ENCODE measurements around the gene MPPE1. TPM values are rescaled to one million over a fixed set of nuclear protein-coding genes. Genes with fewer than 3 reads are reported as not detected.
"Not testable (repeated sequence)": the region's sequence is repeated elsewhere in the genome, so short reads cannot be mapped to it uniquely, and the experiment has no call there.

MPPE1 gene
- total RNA-seq, 2 experiments from 2014 or later, result 26.5 to 40.1 TPM

GRCh38 chr18:11946756-11947155 is 38.6 kb upstream of the MPPE1 start:
- Histone ChIP-seq H3K27ac (ENCODE audit: low read depth, low read length, poor library complexity, severe bottlenecking) (no peak overlapping the region), H3K79me2 (ENCODE audit: insufficient read depth, low read depth, low read length) (no peaks in the 10 kb centered on the region), H3K9me3 (ENCODE audit: low read length) (no peaks in the 10 kb centered on the region), H2AFZ (ENCODE audit: low read length) (peak overlapping the region; percentile 72), H3K4me1 (ENCODE audit: insufficient read depth, low read length, poor library complexity, severe bottlenecking) (peaks cover 6% of the 10 kb centered on the region), H3K4me3 (ENCODE audit: low read depth, low read length, poor library complexity, severe bottlenecking) (no peak overlapping the region), H4K20me1 (ENCODE audit: insufficient read depth, low read length) (no peaks in the 10 kb centered on the region), H3K9me2 (ENCODE audit: insufficient read depth, low read length) (no peaks in the 10 kb centered on the region), H3K4me2 (ENCODE audit: low read length) (peak overlapping the region; percentile 13; the same call in 1 of the 2 replicates), H3K36me3 (ENCODE audit: insufficient read depth, low read length) (no peaks in the 10 kb centered on the region)
- no peak for DNase-seq (ENCODE audit: low spot score)
- BruUV-seq (replicated peaks), result no TSS peak
- ChIA-PET POLR2A (interaction anchor here (0.7 kb wide), 1 partner anchor 10 kb away, joined by 3 read pairs; no protein-coding TSS in a partner anchor), CTCF (ENCODE audit: unreplicated experiment) (no interaction called here)
- intact Hi-C loops (cut with micrococcal nuclease; ENCODE audit: unreplicated experiment), result no loop called here
- TF ChIP-seq EZH2phosphoT487 (IDR thresholded peaks at IDR 0.05; ENCODE audit: borderline replicate concordance, low read depth, low read length) (no peak), CTCF (conservative IDR thresholded peaks at IDR 0.05; ENCODE audit: low read length) (no peak)

- DNase-seq (ENCODE audit: low spot score); BruUV-seq (replicated peaks); intact Hi-C loops (cut with micrococcal nuclease; ENCODE audit: unreplicated experiment); H3K4me1 ChIP-seq (ENCODE audit: insufficient read depth, low read length, poor library complexity, severe bottlenecking); H4K20me1 ChIP-seq (ENCODE audit: insufficient read depth, low read length); H3K4me3 ChIP-seq (ENCODE audit: low read depth, low read length, poor library complexity, severe bottlenecking); H3K36me3 ChIP-seq (ENCODE audit: insufficient read depth, low read length); H3K79me2 ChIP-seq (ENCODE audit: insufficient read depth, low read depth, low read length); H3K27ac ChIP-seq (ENCODE audit: low read depth, low read length, poor library complexity, severe bottlenecking); H3K4me2 ChIP-seq (ENCODE audit: low read length); H3K9me3 ChIP-seq (ENCODE audit: low read length); H3K9me2 ChIP-seq (ENCODE audit: insufficient read depth, low read length): not testable (repeated sequence)
- POLR2A ChIA-PET, result interaction anchor here (0.7 kb wide), 2 partner anchors 10 to 267 kb away, joined by 3 to 4 read pairs; no protein-coding TSS in a partner anchor
- CTCF ChIA-PET (ENCODE audit: unreplicated experiment), result interaction anchor here (0.6 kb wide), 1 partner anchor 9 kb away, joined by 3 read pairs; no protein-coding TSS in a partner anchor
- H2AFZ ChIP-seq (ENCODE audit: low read length), result peak overlapping the region; percentile 72
Observed at GRCh38 chr18:11945834-11946659, 37.9 kb upstream of the MPPE1 start.

DNA sequence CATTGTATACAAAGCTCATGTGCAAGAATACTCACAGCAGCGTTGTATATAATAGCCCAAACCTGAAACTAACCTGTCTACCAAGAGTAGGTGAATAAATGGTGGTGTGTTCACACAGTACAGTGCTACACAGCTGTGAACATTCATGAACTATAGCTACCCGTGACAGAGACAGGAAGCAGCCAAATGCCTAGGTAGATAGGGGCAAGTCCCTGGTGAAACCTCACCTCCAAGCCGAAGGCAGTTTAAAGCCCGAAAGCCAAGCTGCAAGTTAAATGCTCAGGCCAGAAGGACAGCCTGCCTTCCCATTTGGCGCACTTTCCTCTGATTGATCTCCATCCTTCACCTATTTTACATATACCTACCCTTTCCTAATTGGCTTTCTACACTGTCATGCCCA is 36.7 kb upstream of the MPPE1 start:
- DNase-seq (ENCODE audit: low spot score), result no peak
- Histone ChIP-seq H3K4me3 (ENCODE audit: low read depth, low read length, poor library complexity, severe bottlenecking) (no peak overlapping the region), H2AFZ (ENCODE audit: low read length) (no peak overlapping the region), H3K36me3 (ENCODE audit: insufficient read depth, low read length) (no peaks in the 10 kb centered on the region), H3K9me2 (ENCODE audit: insufficient read depth, low read length) (no peaks in the 10 kb centered on the region), H3K79me2 (ENCODE audit: insufficient read depth, low read depth, low read length) (no peaks in the 10 kb centered on the region), H3K4me1 (ENCODE audit: insufficient read depth, low read length, poor library complexity, severe bottlenecking) (peaks cover 6% of the 10 kb centered on the region), H3K4me2 (ENCODE audit: low read length) (no peak overlapping the region), H4K20me1 (ENCODE audit: insufficient read depth, low read length) (no peaks in the 10 kb centered on the region), H3K9me3 (ENCODE audit: low read length) (no peaks in the 10 kb centered on the region), H3K27ac (ENCODE audit: low read depth, low read length, poor library complexity, severe bottlenecking) (no peak overlapping the region)
- CTCF ChIA-PET (ENCODE audit: unreplicated experiment), result no interaction called here
- POLR2A ChIA-PET, result interaction anchor here (1.2 kb wide), 1 partner anchor 79 kb away, joined by 3 read pairs; no protein-coding TSS in a partner anchor
- no peak for TF ChIP-seq CTCF (conservative IDR thresholded peaks at IDR 0.05; ENCODE audit: low read length)
- TF ChIP-seq EZH2phosphoT487 (IDR thresholded peaks at IDR 0.05; ENCODE audit: borderline replicate concordance, low read depth, low read length), result no peak
- BruUV-seq (replicated peaks), result no TSS peak
- intact Hi-C loops (cut with micrococcal nuclease; ENCODE audit: unreplicated experiment), result no loop called here

Measured in OCI-LY7 (cell line).